B cell (primary cell): Measurements from ENCODE around the gene NPAS3.

Source experiments
- EZH2 ChIP-seq: IDR thresholded peaks from 2 replicates; pipeline ENCODE4 v1.6.1; 2012; ENCODE audit warnings: borderline replicate concordance, low read depth, mild to moderate bottlenecking, moderate library complexity, low read length; ENCODE audit not compliant: insufficient read depth, poor library complexity, severe bottlenecking
- TF ChIP-seq, protein P1 (sequence below): fragments of 200-600 bp; IDR thresholded peaks from one replicate; pipeline ENCODE4 v1.8.0; 2022; ENCODE audit warnings: antibody characterized with exemption, mild to moderate bottlenecking

DNA sequence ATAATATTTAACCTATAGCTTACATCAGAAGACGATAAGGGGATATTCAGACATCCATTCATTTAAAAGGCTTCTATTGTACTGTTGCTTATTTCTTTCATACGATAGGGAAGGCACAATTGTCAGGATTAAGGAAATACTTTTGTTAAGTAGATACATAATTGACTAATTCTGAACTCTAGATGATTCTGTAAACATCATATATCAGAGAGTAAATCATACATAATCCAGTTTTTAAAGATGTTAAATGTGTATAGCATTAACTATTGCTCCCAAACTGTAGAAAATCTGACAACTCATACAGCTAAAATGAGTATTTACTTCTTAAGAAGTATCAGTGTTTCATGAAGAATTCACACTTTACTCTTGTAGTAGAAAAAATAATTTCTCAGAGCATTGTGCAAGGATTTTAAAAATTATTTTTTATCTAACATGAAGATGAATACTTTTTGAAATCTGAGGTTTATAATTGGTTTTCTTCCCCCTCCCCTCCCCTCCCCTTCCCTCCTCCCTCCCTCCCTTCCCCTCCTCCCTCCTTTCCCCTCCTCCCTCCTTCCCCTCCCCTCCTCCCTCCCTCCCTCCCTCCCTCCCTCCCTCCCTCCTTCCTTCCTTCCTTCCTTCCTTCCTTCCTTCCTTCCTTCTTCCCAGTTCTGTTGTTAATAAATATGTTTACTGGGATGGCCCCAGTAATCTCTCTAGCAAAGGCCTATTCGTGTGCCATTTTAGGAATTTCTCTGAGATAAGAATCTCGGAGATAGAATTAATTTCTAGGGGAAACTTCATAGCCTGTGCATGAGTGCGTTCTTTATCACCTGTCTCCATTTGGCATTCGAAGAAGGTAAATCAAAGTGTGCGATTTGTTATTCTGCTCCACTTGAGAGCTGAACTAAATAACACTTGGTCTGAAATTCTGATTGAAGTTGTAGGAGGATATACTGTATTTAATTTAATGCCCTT is 2.3 kb downstream of the NPAS3 start:
- TF ChIP-seq, protein P1, sequence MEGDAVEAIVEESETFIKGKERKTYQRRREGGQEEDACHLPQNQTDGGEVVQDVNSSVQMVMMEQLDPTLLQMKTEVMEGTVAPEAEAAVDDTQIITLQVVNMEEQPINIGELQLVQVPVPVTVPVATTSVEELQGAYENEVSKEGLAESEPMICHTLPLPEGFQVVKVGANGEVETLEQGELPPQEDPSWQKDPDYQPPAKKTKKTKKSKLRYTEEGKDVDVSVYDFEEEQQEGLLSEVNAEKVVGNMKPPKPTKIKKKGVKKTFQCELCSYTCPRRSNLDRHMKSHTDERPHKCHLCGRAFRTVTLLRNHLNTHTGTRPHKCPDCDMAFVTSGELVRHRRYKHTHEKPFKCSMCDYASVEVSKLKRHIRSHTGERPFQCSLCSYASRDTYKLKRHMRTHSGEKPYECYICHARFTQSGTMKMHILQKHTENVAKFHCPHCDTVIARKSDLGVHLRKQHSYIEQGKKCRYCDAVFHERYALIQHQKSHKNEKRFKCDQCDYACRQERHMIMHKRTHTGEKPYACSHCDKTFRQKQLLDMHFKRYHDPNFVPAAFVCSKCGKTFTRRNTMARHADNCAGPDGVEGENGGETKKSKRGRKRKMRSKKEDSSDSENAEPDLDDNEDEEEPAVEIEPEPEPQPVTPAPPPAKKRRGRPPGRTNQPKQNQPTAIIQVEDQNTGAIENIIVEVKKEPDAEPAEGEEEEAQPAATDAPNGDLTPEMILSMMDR: no peak
- no peak for TF ChIP-seq EZH2
